DND-41 (cell line): ENCODE results near the gene TAF6.

Experiments
- ATAC-seq: fragments of 200-7000 bp; cut with Tn5 transposase; 3 replicates; pipeline ENCODE4 v1.9.1; 2021; ENCODE audit warnings: low read depth; ENCODE audit not compliant: insufficient read depth
- DNase-seq: peaks from one replicate; pipeline ENCODE4 v3.0.0-alpha.2; 2020
- H2AFZ ChIP-seq: 2 replicates; pipeline ENCODE4 v1.6.0; 2012; ENCODE audit warnings: low read depth, low read length
- H3K27ac ChIP-seq: 2 replicates; pipeline ENCODE4 v1.5.1; 2012; ENCODE audit warnings: low read length, inconsistent platforms
- H3K27me3 ChIP-seq: fragments of 200-600 bp; sonication (generic); 2 replicates; pipeline ENCODE4 v1.6.0; 2012; ENCODE audit warnings: low read length, mild to moderate bottlenecking, inconsistent platforms; ENCODE audit not compliant: insufficient read depth, poor library complexity
- H3K36me3 ChIP-seq: 2 replicates; pipeline ENCODE4 v1.5.1; 2012; ENCODE audit warnings: low read length, inconsistent platforms; ENCODE audit not compliant: insufficient read depth
- H3K4me1 ChIP-seq: 2 replicates; pipeline ENCODE4 v1.5.1; 2012; ENCODE audit warnings: mild to moderate bottlenecking, low read length; ENCODE audit not compliant: insufficient read depth
- H3K4me2 ChIP-seq: 2 replicates; pipeline ENCODE4 v1.6.0; 2012; ENCODE audit warnings: mild to moderate bottlenecking, moderate library complexity, low read length, inconsistent platforms; ENCODE audit not compliant: insufficient read depth
- H3K4me3 ChIP-seq, 2 experiments: fragments of 200-600 bp in 1 of 2; shearing (Covaris generic) in 1 of 2; 2 replicates each; pipeline ENCODE4 v1.5.1; 2012 to 2016; ENCODE audit warnings: inconsistent platforms in 2 of 2, low read length in 2 of 2, mild to moderate bottlenecking in 2 of 2, low read depth in 1 of 2, moderate library complexity in 1 of 2
- H3K79me2 ChIP-seq: 2 replicates; pipeline ENCODE4 v1.6.0; 2012; ENCODE audit warnings: low read length, inconsistent platforms; ENCODE audit not compliant: insufficient read depth
- H3K9ac ChIP-seq: 2 replicates; pipeline ENCODE4 v1.6.0; 2012; ENCODE audit warnings: low read depth, mild to moderate bottlenecking, inconsistent platforms, low read length, moderate library complexity
- H3K9me3 ChIP-seq: 2 replicates; pipeline ENCODE4 v1.5.1; 2012; ENCODE audit warnings: low read length, moderate library complexity, mild to moderate bottlenecking, inconsistent platforms; ENCODE audit not compliant: insufficient read depth, severe bottlenecking
- H4K20me1 ChIP-seq: 2 replicates; pipeline ENCODE4 v1.6.0; 2012; ENCODE audit warnings: low read length; ENCODE audit not compliant: insufficient read depth
- CTCF ChIP-seq: IDR thresholded peaks from 2 replicates; pipeline ENCODE4 v1.5.1; 2012; ENCODE audit warnings: borderline replicate concordance, low read length, moderate library complexity, mild to moderate bottlenecking; ENCODE audit not compliant: poor library complexity, severe bottlenecking; ENCODE audit errors: extremely low read depth
- EZH2 ChIP-seq: IDR thresholded peaks from 3 replicates; pipeline ENCODE4 v1.6.1; 2012; ENCODE audit warnings: borderline replicate concordance, low read depth, mild to moderate bottlenecking, moderate library complexity, low read length, inconsistent platforms; ENCODE audit not compliant: severe bottlenecking

Gene TAF6

GRCh38 chr7:100082978-100083377, 36.2 kb downstream of the TAF6 start:
- H3K27me3 ChIP-seq = no peaks in the 10 kb centered on the region
- H3K36me3 ChIP-seq = peaks cover 27% of the 10 kb centered on the region
- peaks cover 38% of the 10 kb centered on the region for H3K79me2 ChIP-seq
- H2AFZ ChIP-seq = peak overlapping the region; percentile 42; the same call in 1 of the 2 replicates
- H3K4me1 ChIP-seq = peaks cover 37% of the 10 kb centered on the region
- no peak overlapping the region for H3K4me2 ChIP-seq
- H3K4me3 ChIP-seq = no peak overlapping the region
- no peak overlapping the region for H3K27ac ChIP-seq
- no peak for DNase-seq
- no peaks in the 10 kb centered on the region for H3K9me3 ChIP-seq
- H4K20me1 ChIP-seq = peaks cover 19% of the 10 kb centered on the region
- TF ChIP-seq EZH2 = no peak
- no peak for ATAC-seq
- no peak overlapping the region for H3K9ac ChIP-seq

GRCh38 chr7:100081535-100082102, 37.5 kb downstream of the TAF6 start, which contains the start of gene ZNF3:
Gene ZNF3 (minus strand): TSS chr7:100081723. CDS start chr7:100077357, 4,366 bp downstream.
- DNase-seq = peak; percentile 99
- H3K27me3 ChIP-seq = no peaks in the 10 kb centered on the region
- H3K9ac ChIP-seq = peak within 1 kb of the TSS; percentile 90
- H4K20me1 ChIP-seq = peaks cover 21% of the 10 kb centered on the region
- H3K4me3 ChIP-seq = peak within 1 kb of the TSS; percentile 92
- H3K4me2 ChIP-seq = peak within 1 kb of the TSS; percentile 79
- peaks cover 39% of the 10 kb centered on the region for H3K36me3 ChIP-seq
- H3K4me1 ChIP-seq = peaks cover 34% of the 10 kb centered on the region
- ATAC-seq = peak; percentile 96
- H3K9me3 ChIP-seq = no peaks in the 10 kb centered on the region
- TF ChIP-seq CTCF (peak; percentile 95), EZH2 (no peak)
- peaks cover 49% of the 10 kb centered on the region for H3K79me2 ChIP-seq
- peak within 1 kb of the TSS; percentile 81 for H2AFZ ChIP-seq
- peak within 1 kb of the TSS; percentile 87 for H3K27ac ChIP-seq

GRCh38 chr7:100080907-100081534, 38.1 kb downstream of the TAF6 start:
- Histone ChIP-seq H4K20me1 (peaks cover 21% of the 10 kb centered on the region), H3K4me2 (peak overlapping the region; percentile 79), H3K79me2 (peaks cover 55% of the 10 kb centered on the region), H3K36me3 (peaks cover 45% of the 10 kb centered on the region), H3K9ac (peak overlapping the region; percentile 90), H3K27me3 (no peaks in the 10 kb centered on the region), H3K4me3 (peak overlapping the region; percentile 92), H3K4me1 (peaks cover 34% of the 10 kb centered on the region), H3K27ac (peak overlapping the region; percentile 87), H3K9me3 (no peaks in the 10 kb centered on the region), H2AFZ (peak overlapping the region; percentile 81)
- DNase-seq (peak; percentile 27), ATAC-seq (peak; percentile 3; the same call in 2 of the 3 replicates)
- TF ChIP-seq EZH2 = no peak

GRCh38 chr7:100079024-100079560, 40.1 kb downstream of the TAF6 start:
- H3K36me3 ChIP-seq = peaks cover 64% of the 10 kb centered on the region

More at GRCh38 chr7:100079024-100079560, 40.1 kb downstream of the TAF6 start:
- TF ChIP-seq CTCF = no peak
- no peak for TF ChIP-seq EZH2
- peaks cover 34% of the 10 kb centered on the region for H3K4me1 ChIP-seq
- DNase-seq (no peak), ATAC-seq (no peak)
- H3K4me2 ChIP-seq = peak overlapping the region; percentile 79
- no peak overlapping the region for H2AFZ ChIP-seq
- no peaks in the 10 kb centered on the region for H3K27me3 ChIP-seq
- no peaks in the 10 kb centered on the region for H3K9me3 ChIP-seq
- peak overlapping the region in 1 of 2 experiments; percentile 92; a peak in 1 of 4 replicates for H3K4me3 ChIP-seq
- peaks cover 70% of the 10 kb centered on the region for H3K79me2 ChIP-seq
- no peak overlapping the region for H3K27ac ChIP-seq
- H3K9ac ChIP-seq = peak overlapping the region; percentile 90; the same call in 1 of the 2 replicates
- H4K20me1 ChIP-seq = peaks cover 21% of the 10 kb centered on the region
